Keratinocyte (primary cell): Measurements from ENCODE around the gene COL1A2. TPM values are rescaled to one million over a fixed set of nuclear protein-coding genes. Genes with fewer than 3 reads are reported as not detected.

Experiments
- DNase-seq: peaks from one replicate; pipeline ENCODE4 v3.0.0-alpha.2; 2011; ENCODE audit warnings: low read depth, missing footprints, low spot score
- FAIRE-seq: peaks from 2 replicates; lab custom pipeline; 2011; peaks lifted over from hg19 to GRCh38; lab: Jason Lieb, UNC
- H2AFZ ChIP-seq: 2 replicates; pipeline ENCODE4 v1.6.0; 2012; ENCODE audit warnings: low read length, control low read depth, inconsistent platforms; ENCODE audit not compliant: control insufficient read depth
- H3K27ac ChIP-seq: 2 replicates; pipeline ENCODE4 v1.5.1; 2011; ENCODE audit warnings: low read length; ENCODE audit not compliant: control insufficient read depth, insufficient read depth
- H3K27me3 ChIP-seq: 3 replicates; pipeline ENCODE4 v1.6.0; 2011; ENCODE audit warnings: low read length; ENCODE audit not compliant: control insufficient read depth, insufficient read depth; ENCODE audit errors: extremely low read depth
- H3K36me3 ChIP-seq, 2 experiments: 2 replicates in 1 of 2; 3 replicates in 1 of 2; pipeline ENCODE4 v1.5.1; 2011; ENCODE audit warnings: low read length in 2 of 2, mild to moderate bottlenecking in 1 of 2; ENCODE audit not compliant: control insufficient read depth in 2 of 2, insufficient read depth in 2 of 2; ENCODE audit errors: extremely low read depth in 1 of 2
- H3K4me1 ChIP-seq: 3 replicates; pipeline ENCODE4 v1.5.1; 2011; ENCODE audit warnings: low read length; ENCODE audit not compliant: control insufficient read depth, insufficient read depth; ENCODE audit errors: extremely low read depth
- H3K4me2 ChIP-seq: 3 replicates; pipeline ENCODE4 v1.6.0; 2011; ENCODE audit warnings: low read depth, low read length; ENCODE audit not compliant: control insufficient read depth, insufficient read depth; ENCODE audit errors: extremely low read depth
- H3K4me3 ChIP-seq, 3 experiments: fragments of 200-600 bp in 1 of 3; sonication (generic) in 1 of 3; 2 replicates in 2 of 3; 3 replicates in 1 of 3; pipeline ENCODE4 v1.5.1; 2011 to 2016; ENCODE audit warnings: low read length in 3 of 3, mild to moderate bottlenecking in 3 of 3, control low read depth in 2 of 3, inconsistent platforms in 1 of 3, low read depth in 1 of 3, mixed read lengths in 1 of 3, mixed run types in 1 of 3, moderate library complexity in 1 of 3; ENCODE audit not compliant: control insufficient read depth in 2 of 3, insufficient read depth in 2 of 3; ENCODE audit errors: extremely low read depth in 1 of 3
- H3K79me2 ChIP-seq: 2 replicates; pipeline ENCODE4 v1.6.0; 2012; ENCODE audit warnings: low read length; ENCODE audit not compliant: control insufficient read depth, insufficient read depth
- H3K9ac ChIP-seq: 3 replicates; pipeline ENCODE4 v1.6.0; 2011; ENCODE audit warnings: low read length; ENCODE audit not compliant: control insufficient read depth, insufficient read depth; ENCODE audit errors: extremely low read depth
- H3K9me1 ChIP-seq: 3 replicates; pipeline ENCODE4 v1.6.0; 2011; ENCODE audit warnings: low read length; ENCODE audit not compliant: control insufficient read depth, insufficient read depth; ENCODE audit errors: extremely low read depth
- H3K9me3 ChIP-seq: 2 replicates; pipeline ENCODE4 v1.5.1; 2012; ENCODE audit warnings: low read depth, low read length; ENCODE audit not compliant: control insufficient read depth
- H4K20me1 ChIP-seq: 3 replicates; pipeline ENCODE4 v1.6.0; 2011; ENCODE audit warnings: low read length; ENCODE audit not compliant: control insufficient read depth, insufficient read depth; ENCODE audit errors: extremely low read depth
- CTCF ChIP-seq, 3 experiments: IDR thresholded peaks in 1 of 3; conservative IDR thresholded peaks in 1 of 3; optimal IDR thresholded peaks in 1 of 3; 2 replicates in 2 of 3; 3 replicates in 1 of 3; pipeline versions ENCODE3 to v1.5.1; 2011; ENCODE audit warnings: low read length in 3 of 3, mild to moderate bottlenecking in 3 of 3, moderate library complexity in 2 of 3, control low read depth in 1 of 3, inconsistent platforms in 1 of 3; ENCODE audit not compliant: insufficient read depth in 2 of 3; ENCODE audit errors: extremely low read depth in 1 of 3
- EZH2 ChIP-seq: IDR thresholded peaks from one replicate; pipeline ENCODE4 v1.6.1; 2012; ENCODE audit warnings: inconsistent platforms, mild to moderate bottlenecking, low read length, moderate library complexity
- dilution Hi-C: fragments of 300-500 bp; cut with MboI; formaldehyde crosslinking; loops from one replicate; pipeline ENCODE4 v1.7.0; 2020; ENCODE audit warnings: low sequenced_read_pairs; ENCODE audit not compliant: extremely low pct_ligation_motif_present
- polyA plus RNA-seq, 5 experiments: library from polyadenylated mRNA; depleted of rRNA in 3 of 5; stranded (reverse) in 3 of 5; stranded (forward) in 1 of 5; unstranded in 1 of 5; fragments of >200 nt; gene quantifications; 1 replicate in 1 of 5; 2 replicates in 3 of 5; 3 replicates in 1 of 5; pipeline versions ENCODE4 v1.2.1 to v1.2.3, GENCODE V29; 2011 to 2012; ENCODE audit warnings: missing spikeins in 2 of 5, low read depth in 1 of 5, low replicate concordance in 1 of 5

The COL1A2 gene
- polyA plus RNA-seq, 1 donor (not counting 4 experiments of a cell fraction or from before 2014, with no cell fraction given): 0.13 TPM

GRCh38 chr7:94436018-94436604 lies 41.4 kb downstream of the COL1A2 start:
- TF ChIP-seq EZH2 (no peak), CTCF (optimal IDR thresholded peaks at IDR 0.05 in 1 of 3, IDR thresholded peaks at IDR 0.05 in 1 of 3, conservative IDR thresholded peaks at IDR 0.05 in 1 of 3; ENCODE audit: extremely low read depth in 1 of 3, insufficient read depth in 2 of 3, low read length in 3 of 3) (peak; percentile 71 to 83 (median 81))

DNA sequence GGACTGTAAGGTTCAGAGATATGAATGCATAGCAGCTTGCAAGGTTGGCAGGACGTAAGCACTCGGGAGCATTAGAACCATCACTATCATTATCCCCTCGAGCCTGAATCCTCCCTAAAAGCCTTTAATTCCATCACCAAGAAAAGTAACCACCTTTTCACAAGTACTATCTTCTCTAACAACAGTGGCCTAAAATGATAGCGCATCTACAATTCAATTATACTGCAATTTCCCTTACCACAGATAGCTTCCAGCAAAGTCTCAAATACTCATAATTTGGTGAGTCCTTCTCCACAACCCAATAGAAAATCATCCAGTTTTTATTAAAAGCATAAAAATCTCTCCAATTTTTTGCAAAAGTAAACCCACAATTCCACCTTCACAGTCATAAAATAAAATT lies 42.0 kb downstream of the COL1A2 start:
- H3K27me3 ChIP-seq: no peaks in the 10 kb centered on the region
- no peak for TF ChIP-seq EZH2
- TF ChIP-seq CTCF (optimal IDR thresholded peaks at IDR 0.05 in 1 of 3, IDR thresholded peaks at IDR 0.05 in 1 of 3, conservative IDR thresholded peaks at IDR 0.05 in 1 of 3; ENCODE audit: extremely low read depth in 1 of 3, insufficient read depth in 2 of 3, low read length in 3 of 3): no peak
- H4K20me1 ChIP-seq: no peaks in the 10 kb centered on the region
- no peak overlapping the region for H3K9ac ChIP-seq
- no peak overlapping the region for H3K4me2 ChIP-seq
- no peak for DNase-seq
- no peak overlapping the region for H2AFZ ChIP-seq
- H3K9me1 ChIP-seq: no peaks in the 10 kb centered on the region
- no peaks in the 10 kb centered on the region for H3K79me2 ChIP-seq
- dilution Hi-C loops: loop anchor here (25.0 kb wide), 1 partner anchor 149 kb away; no protein-coding TSS in a partner anchor
- no peak overlapping the region for H3K27ac ChIP-seq
- H3K4me3 ChIP-seq: no peak overlapping the region
- no peaks in the 10 kb centered on the region for H3K9me3 ChIP-seq
- no peaks in the 10 kb centered on the region for H3K4me1 ChIP-seq
- FAIRE-seq: no peak
- no peaks in the 10 kb centered on the region for H3K36me3 ChIP-seq

More at GRCh38 chr7:94436018-94436604, 41.4 kb downstream of the COL1A2 start:
- Histone ChIP-seq H3K36me3 (no peaks in the 10 kb centered on the region), H3K9ac (no peak overlapping the region), H3K79me2 (no peaks in the 10 kb centered on the region), H3K27ac (no peak overlapping the region), H2AFZ (no peak overlapping the region), H3K9me1 (no peaks in the 10 kb centered on the region), H3K4me1 (no peaks in the 10 kb centered on the region), H3K4me3 (no peak overlapping the region), H3K4me2 (no peak overlapping the region), H4K20me1 (no peaks in the 10 kb centered on the region), H3K9me3 (no peaks in the 10 kb centered on the region), H3K27me3 (no peaks in the 10 kb centered on the region)
- dilution Hi-C loops: loop anchor here (25.0 kb wide), 1 partner anchor 149 kb away; no protein-coding TSS in a partner anchor
- DNase-seq (no peak), FAIRE-seq (peak; percentile 90)
